SK-N-MC (cell line): ENCODE data around the gene NRXN3.

Experiments
- EZH2 ChIP-seq: fragments of 200-600 bp; sonication (generic); IDR thresholded peaks from one replicate; pipeline ENCODE4 v1.6.1; 2017; ENCODE audit warnings: antibody characterized with exemption
- FOXP2 ChIP-seq: optimal IDR thresholded peaks from 2 replicates; pipeline ENCODE3; 2011; ENCODE audit warnings: mild to moderate bottlenecking, moderate library complexity; ENCODE audit not compliant: insufficient read depth; ENCODE audit errors: extremely low read length, control extremely low read depth
- POLR2AphosphoS5 ChIP-seq: IDR thresholded peaks from 2 replicates; pipeline ENCODE4 v1.6.1; 2012; ENCODE audit warnings: mild to moderate bottlenecking, low read depth, low read length, borderline replicate concordance

GRCh38 chr14:79248771-79249170 lies 1078.6 kb downstream of the NRXN3 start:
- no peak for TF ChIP-seq EZH2
- no peak for TF ChIP-seq POLR2AphosphoS5
- TF ChIP-seq FOXP2, result no peak
